ENCODE results near the gene GAL3ST3. TPM values are rescaled to one million over a fixed set of nuclear protein-coding genes. Genes with fewer than 3 reads are reported as not detected.
"Not testable (repeated sequence)": the region's sequence is repeated elsewhere in the genome, so short reads cannot be mapped to it uniquely, and the experiment has no call there.

GAL3ST3 gene, protein sequence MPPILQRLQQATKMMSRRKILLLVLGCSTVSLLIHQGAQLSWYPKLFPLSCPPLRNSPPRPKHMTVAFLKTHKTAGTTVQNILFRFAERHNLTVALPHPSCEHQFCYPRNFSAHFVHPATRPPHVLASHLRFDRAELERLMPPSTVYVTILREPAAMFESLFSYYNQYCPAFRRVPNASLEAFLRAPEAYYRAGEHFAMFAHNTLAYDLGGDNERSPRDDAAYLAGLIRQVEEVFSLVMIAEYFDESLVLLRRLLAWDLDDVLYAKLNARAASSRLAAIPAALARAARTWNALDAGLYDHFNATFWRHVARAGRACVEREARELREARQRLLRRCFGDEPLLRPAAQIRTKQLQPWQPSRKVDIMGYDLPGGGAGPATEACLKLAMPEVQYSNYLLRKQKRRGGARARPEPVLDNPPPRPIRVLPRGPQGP
- not detected for total RNA-seq
- under 1 TPM in 5 of 6 donors, not detected in 1; 0.09 to 0.63 (median 0.20) TPM for polyA plus RNA-seq (ENCODE audit: insufficient read length in 6 of 6)
- long read RNA-seq, donor 1: 0 reads
- long read RNA-seq, donor 2, partial matches to known transcripts: 0 of 1 reads
- long read RNA-seq, donor 2, other reads (novel, unspliced or antisense): 0 of 1 reads
- long read RNA-seq, donor 3: 0 reads
- long read RNA-seq, donor 4: 0 reads
- long read RNA-seq, donor 5, partial matches to known transcripts: 203 of 217 reads
- long read RNA-seq, donor 5, other reads (novel, unspliced or antisense): 14 of 217 reads
- long read RNA-seq, donor 6: 0 reads
- long read RNA-seq, donor 7, partial matches to known transcripts: 96 of 115 reads
- long read RNA-seq, donor 7, other reads (novel, unspliced or antisense): 19 of 115 reads
- long read RNA-seq, donor 8, partial matches to known transcripts: 0 of 1 reads
- long read RNA-seq, donor 8, other reads (novel, unspliced or antisense): 0 of 1 reads
- long read RNA-seq, donor 9: 0 reads
- long read RNA-seq, donor 10: 0 reads
- long read RNA-seq, donor 11, transcript GAL3ST3-201 (3 exons, 2,133 nt): major isoform, 13 of 14 reads
- long read RNA-seq, donor 11, partial matches to known transcripts: 0 of 14 reads
- long read RNA-seq, donor 11, other reads (novel, unspliced or antisense): 0 of 14 reads
- long read RNA-seq, donor 12: 0 reads

DNA sequence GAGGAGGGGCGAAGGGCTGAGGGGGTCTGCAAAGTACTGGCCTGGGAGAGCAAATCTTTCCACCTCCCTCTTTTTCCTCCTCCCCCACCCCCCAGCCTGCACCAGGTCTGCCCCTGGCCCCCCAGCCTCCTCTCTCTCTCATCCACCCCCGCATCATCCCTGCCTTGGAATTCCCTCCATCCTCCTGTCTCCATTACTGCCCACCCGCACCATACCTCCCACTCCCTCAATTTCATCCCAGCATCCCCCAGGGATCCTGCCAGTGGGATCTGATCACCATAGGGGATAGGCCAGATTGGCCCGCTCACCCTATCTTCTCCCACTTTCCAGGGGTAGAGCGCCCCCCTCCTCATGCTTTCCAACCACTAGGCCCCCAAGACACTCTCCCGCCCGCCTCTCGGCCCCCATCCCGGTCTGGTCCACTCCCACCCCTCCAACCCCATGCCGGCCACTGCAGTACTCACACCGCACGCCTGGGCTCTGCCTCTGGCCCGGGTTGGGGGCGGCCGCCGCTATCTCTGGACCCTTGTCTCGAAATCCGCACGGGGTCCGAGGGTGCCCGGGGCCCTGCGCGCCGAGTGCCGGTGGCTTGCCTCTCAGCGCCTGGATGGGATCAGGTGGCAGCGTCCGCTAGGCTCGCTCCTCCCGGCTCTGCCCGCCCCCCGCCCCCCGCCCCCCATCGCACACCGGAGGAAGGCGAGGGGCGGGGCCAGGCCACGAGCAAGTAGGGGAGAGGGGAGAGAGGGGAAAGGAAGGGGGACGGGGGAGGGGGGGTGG is at the start of gene GAL3ST3:
Gene GAL3ST3 (minus strand): TSS at position 615 of the 777 bp plus-strand sequence. CDS start 3,746 bp downstream, outside the sequence.
- Histone ChIP-seq H3K9me3 (no peaks in the 10 kb centered on the region), H3K4me3 (no peak within 1 kb of the TSS), H3K27me3 (peaks cover 8 to 26% of the 10 kb centered on the region in 2 donors), H3K36me3 (peaks cover 0 to 4% of the 10 kb centered on the region in 2 donors), H3K27ac (no peak within 1 kb of the TSS), H3K4me1 (peaks cover 9 to 23% of the 10 kb centered on the region in 2 donors)
- intact Hi-C loops (cut with DNase I): no loop called here
- DNase-seq: no peak
- TF ChIP-seq, protein P1, sequence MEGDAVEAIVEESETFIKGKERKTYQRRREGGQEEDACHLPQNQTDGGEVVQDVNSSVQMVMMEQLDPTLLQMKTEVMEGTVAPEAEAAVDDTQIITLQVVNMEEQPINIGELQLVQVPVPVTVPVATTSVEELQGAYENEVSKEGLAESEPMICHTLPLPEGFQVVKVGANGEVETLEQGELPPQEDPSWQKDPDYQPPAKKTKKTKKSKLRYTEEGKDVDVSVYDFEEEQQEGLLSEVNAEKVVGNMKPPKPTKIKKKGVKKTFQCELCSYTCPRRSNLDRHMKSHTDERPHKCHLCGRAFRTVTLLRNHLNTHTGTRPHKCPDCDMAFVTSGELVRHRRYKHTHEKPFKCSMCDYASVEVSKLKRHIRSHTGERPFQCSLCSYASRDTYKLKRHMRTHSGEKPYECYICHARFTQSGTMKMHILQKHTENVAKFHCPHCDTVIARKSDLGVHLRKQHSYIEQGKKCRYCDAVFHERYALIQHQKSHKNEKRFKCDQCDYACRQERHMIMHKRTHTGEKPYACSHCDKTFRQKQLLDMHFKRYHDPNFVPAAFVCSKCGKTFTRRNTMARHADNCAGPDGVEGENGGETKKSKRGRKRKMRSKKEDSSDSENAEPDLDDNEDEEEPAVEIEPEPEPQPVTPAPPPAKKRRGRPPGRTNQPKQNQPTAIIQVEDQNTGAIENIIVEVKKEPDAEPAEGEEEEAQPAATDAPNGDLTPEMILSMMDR (IDR thresholded peaks at IDR 0.05): no peak
- ATAC-seq: no peak

DNA sequence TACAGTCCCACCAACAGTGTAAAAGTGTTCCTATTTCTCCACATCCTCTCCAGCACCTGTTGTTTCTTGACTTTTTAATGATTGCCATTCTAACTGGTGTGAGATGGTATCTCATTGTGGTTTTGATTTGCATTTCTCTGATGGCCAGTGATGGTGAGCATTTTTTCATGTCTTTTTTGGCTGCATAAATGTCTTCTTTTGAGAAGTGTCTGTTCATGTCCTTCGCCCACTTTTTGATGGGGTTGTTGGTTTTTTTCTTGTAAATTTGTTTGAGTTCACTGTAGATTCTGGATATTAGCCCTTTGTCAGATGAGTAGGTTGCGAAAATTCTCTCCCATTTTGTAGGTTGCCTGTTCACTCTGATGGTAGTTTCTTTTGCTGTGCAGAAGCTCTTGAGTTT is 43.2 kb upstream of the GAL3ST3 start:
- H3K36me3 ChIP-seq; H3K9me3 ChIP-seq; H3K27me3 ChIP-seq; H3K4me3 ChIP-seq; ATAC-seq; H3K27ac ChIP-seq; intact Hi-C loops (cut with DNase I); H3K4me1 ChIP-seq; DNase-seq: not testable (repeated sequence)

DNA sequence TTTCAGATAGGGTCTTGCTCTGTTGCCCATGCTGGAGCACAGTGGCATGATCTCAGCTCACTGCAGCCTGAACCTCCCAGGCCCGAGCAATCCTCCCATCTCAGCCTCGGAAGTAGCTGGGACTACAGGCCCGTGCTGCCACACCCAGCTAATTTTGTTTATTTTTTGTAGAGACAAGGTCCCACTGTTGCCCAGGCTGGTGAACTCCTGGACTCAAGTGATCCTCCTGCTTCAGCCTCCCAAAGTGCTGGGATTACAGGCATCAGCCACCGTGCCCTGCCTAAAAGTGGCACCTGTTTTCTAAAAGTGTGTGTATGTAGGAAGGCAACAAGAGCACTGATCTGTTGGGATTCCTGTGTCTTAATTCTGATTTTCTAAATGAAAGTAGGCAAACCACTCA is 41.3 kb upstream of the GAL3ST3 start:
- intact Hi-C loops (cut with DNase I): no loop called here
- no peak for DNase-seq
- no peaks in the 10 kb centered on the region for H3K9me3 ChIP-seq
- H3K4me1 ChIP-seq: no peaks in the 10 kb centered on the region
- TF ChIP-seq, protein P1 (IDR thresholded peaks at IDR 0.05): no peak
- H3K27me3 ChIP-seq: no peaks in the 10 kb centered on the region
- H3K4me3 ChIP-seq: no peak overlapping the region
- H3K36me3 ChIP-seq: no peaks in the 10 kb centered on the region
- ATAC-seq: no peak
- no peak overlapping the region for H3K27ac ChIP-seq

DNA sequence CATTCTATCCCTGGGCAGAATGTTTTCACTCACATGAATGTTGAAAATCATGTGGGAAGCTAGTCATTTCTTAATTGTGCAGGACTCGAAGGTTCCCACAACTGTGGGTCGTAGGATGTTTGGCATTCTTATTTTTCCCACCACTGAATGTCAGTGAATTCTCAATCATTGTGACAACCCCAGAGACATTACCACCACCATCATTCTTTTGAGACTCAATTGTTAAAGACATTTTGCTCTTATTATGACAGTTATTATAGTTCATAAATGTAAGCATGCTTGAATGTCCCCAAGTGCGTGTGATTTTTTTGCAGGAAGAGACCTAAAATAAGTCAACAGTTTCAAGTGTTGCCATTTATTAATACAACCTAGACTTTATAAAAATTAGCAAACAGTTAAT is 40.1 kb upstream of the GAL3ST3 start:
- Histone ChIP-seq H3K4me1 (peaks cover 0 to 3% of the 10 kb centered on the region in 2 donors), H3K27me3 (no peaks in the 10 kb centered on the region), H3K9me3 (no peaks in the 10 kb centered on the region), H3K27ac (no peak overlapping the region), H3K36me3 (no peaks in the 10 kb centered on the region), H3K4me3 (no peak overlapping the region)
- intact Hi-C loops (cut with DNase I): no loop called here
- DNase-seq (no peak), ATAC-seq (no peak)
- TF ChIP-seq, protein P1 (IDR thresholded peaks at IDR 0.05): no peak
